ENCODE data around the gene DCAKD. TPM values are rescaled to one million over a fixed set of nuclear protein-coding genes. Genes with fewer than 3 reads are reported as not detected.

DCAKD gene
- total RNA-seq, 1 donor from 2014 or later = 31.4 TPM

- H3K9ac ChIP-seq = no peak overlapping the region
- peaks cover 10% of the 10 kb centered on the region for H3K4me1 ChIP-seq
- DNase-seq (ENCODE audit: low spot score) = no peak
- peaks cover 5% of the 10 kb centered on the region for H3F3A ChIP-seq (ENCODE audit: low read depth)
- H3K36me3 ChIP-seq = peaks cover 6% of the 10 kb centered on the region
- H3K27ac Mint-ChIP-seq = no peak overlapping the region
- peaks cover 13% of the 10 kb centered on the region for H3K27me3 Mint-ChIP-seq (ENCODE audit: insufficient read depth, low read depth)
- no peaks in the 10 kb centered on the region for H4K20me1 ChIP-seq (ENCODE audit: low read depth)
- H3K4me1 Mint-ChIP-seq = no peaks in the 10 kb centered on the region
- no peak overlapping the region for H3K4me2 ChIP-seq
- H3K79me2 ChIP-seq (ENCODE audit: low read depth) = no peaks in the 10 kb centered on the region
- no peak overlapping the region for H3K4me3 Mint-ChIP-seq
- peaks cover 5% of the 10 kb centered on the region for H3K27me3 ChIP-seq
- H3K9me3 ChIP-seq (ENCODE audit: low read depth) = peaks cover 10% of the 10 kb centered on the region
- TF ChIP-seq CTCF (IDR thresholded peaks at IDR 0.05) (no peak), EZH2 (IDR thresholded peaks at IDR 0.05) (no peak)
- H3K4me3 ChIP-seq = no peak overlapping the region
- no peaks in the 10 kb centered on the region for H3K36me3 Mint-ChIP-seq
- H3K27ac ChIP-seq = no peak overlapping the region
- H2AFZ ChIP-seq (replicated peaks) = no peak overlapping the region
- peaks cover 12% of the 10 kb centered on the region for H3K9me3 Mint-ChIP-seq
Observed at GRCh38 chr17:44997733-44998520, 53.5 kb downstream of the DCAKD start.

- H3K4me1 ChIP-seq = peaks cover 13% of the 10 kb centered on the region
- no peak overlapping the region for H3K4me3 ChIP-seq
- H3K9me3 ChIP-seq (ENCODE audit: low read depth) = peaks cover 10% of the 10 kb centered on the region
- Mint-ChIP-seq H3K27me3 (ENCODE audit: insufficient read depth, low read depth) (peaks cover 10% of the 10 kb centered on the region), H3K36me3 (no peaks in the 10 kb centered on the region), H3K9me3 (peaks cover 8% of the 10 kb centered on the region), H3K4me3 (peak overlapping the region; percentile 18), H3K27ac (no peak overlapping the region), H3K4me1 (peaks cover 2% of the 10 kb centered on the region)
- TF ChIP-seq EZH2 (IDR thresholded peaks at IDR 0.05) (no peak), EZH2phosphoT487 (IDR thresholded peaks at IDR 0.05) (no peak), CTCF (IDR thresholded peaks at IDR 0.05) (no peak)
- peaks cover 5% of the 10 kb centered on the region for H3K27me3 ChIP-seq
- H3F3A ChIP-seq (ENCODE audit: low read depth) = peaks cover 5% of the 10 kb centered on the region
- H2AFZ ChIP-seq (replicated peaks) = no peak overlapping the region
- H3K9ac ChIP-seq = no peak overlapping the region
- no peaks in the 10 kb centered on the region for H4K20me1 ChIP-seq (ENCODE audit: low read depth)
- H3K79me2 ChIP-seq (ENCODE audit: low read depth) = no peaks in the 10 kb centered on the region
- H3K4me2 ChIP-seq = no peak overlapping the region
- H3K36me3 ChIP-seq = peaks cover 6% of the 10 kb centered on the region
- no peak for DNase-seq (ENCODE audit: low spot score)
- no peak overlapping the region for H3K27ac ChIP-seq
Observed at GRCh38 chr17:44996304-44996703, 55.1 kb downstream of the DCAKD start.

- Histone ChIP-seq H3K79me2 (ENCODE audit: low read depth) (no peaks in the 10 kb centered on the region), H3K36me3 (peaks cover 6% of the 10 kb centered on the region), H3K9me3 (ENCODE audit: low read depth) (peaks cover 10% of the 10 kb centered on the region), H4K20me1 (ENCODE audit: low read depth) (no peaks in the 10 kb centered on the region), H3K27me3 (peaks cover 5% of the 10 kb centered on the region), H3K9ac (no peak overlapping the region), H2AFZ (replicated peaks) (no peak overlapping the region), H3K4me2 (no peak overlapping the region), H3K4me3 (no peak overlapping the region), H3K4me1 (peaks cover 13% of the 10 kb centered on the region), H3K27ac (no peak overlapping the region), H3F3A (ENCODE audit: low read depth) (peaks cover 5% of the 10 kb centered on the region)
- H3K4me3 Mint-ChIP-seq = no peak overlapping the region
- peaks cover 6% of the 10 kb centered on the region for H3K9me3 Mint-ChIP-seq
- no peaks in the 10 kb centered on the region for H3K36me3 Mint-ChIP-seq
- no peak overlapping the region for H3K27ac Mint-ChIP-seq
- H3K27me3 Mint-ChIP-seq (ENCODE audit: insufficient read depth, low read depth) = peaks cover 13% of the 10 kb centered on the region
- no peak for DNase-seq (ENCODE audit: low spot score)
- TF ChIP-seq EZH2 (IDR thresholded peaks at IDR 0.05) = no peak
- TF ChIP-seq EZH2phosphoT487 (IDR thresholded peaks at IDR 0.05) = no peak
- TF ChIP-seq CTCF (IDR thresholded peaks at IDR 0.05) = no peak
- peaks cover 2% of the 10 kb centered on the region for H3K4me1 Mint-ChIP-seq
Observed at GRCh38 chr17:44995436-44996001, 55.9 kb downstream of the DCAKD start.
